HCT116 (cell line): ENCODE results near the gene C16orf78. TPM values are rescaled to one million over a fixed set of nuclear protein-coding genes. Genes with fewer than 3 reads are reported as not detected.
"Not testable (repeated sequence)": the region's sequence is repeated elsewhere in the genome, so short reads cannot be mapped to it uniquely, and the experiment has no call there.

ENCODE experiments used
- ATAC-seq: fragments of 200-7000 bp; cut with Tn5 transposase; 2 replicates; pipeline ENCODE4 v1.9.1; 2020; ENCODE audit warnings: mild to moderate bottlenecking, moderate library complexity
- BruUV-seq: library from RNA; stranded (reverse); fragments of 400-500 nt; replicated peaks from 2 replicates; lab custom pipeline; 2021; lab: Mats Ljungman, UMichigan
- CTCF ChIA-PET: fragments of 300-600 bp; sonication (Branson Sonifier 250); formaldehyde crosslinking; loops from one replicate; lab custom pipeline; 2021; ENCODE audit warnings: antibody characterized with exemption; lab: Charles Lee
- POLR2A ChIA-PET: fragments of 300-600, 350-600 bp; sonication (Branson Sonifier 250); formaldehyde crosslinking; loops from one replicate; lab custom pipeline; 2021; ENCODE audit warnings: antibody characterized with exemption; lab: Charles Lee
- RAD21 ChIA-PET, 2 experiments: fragments of 300-600 bp; sonication (Branson Sonifier 250); formaldehyde crosslinking; loops; one replicate each; lab custom pipeline; 2023; ENCODE audit warnings: low total read pairs in 2 of 2; ENCODE audit not compliant: uncharacterized antibody in 2 of 2, unreplicated experiment in 2 of 2, low non-redundant PET in 1 of 2; lab: Charles Lee
- DNase-seq: peaks from one replicate; pipeline ENCODE4 v3.0.0-alpha.2; 2010; ENCODE audit warnings: low read depth, low spot score
- H2AFZ ChIP-seq: fragments of 200-600 bp; shearing (Covaris generic), sonication (generic); 2 replicates; pipeline ENCODE4 v1.6.1; 2017; ENCODE audit warnings: low read depth, mixed run types, mixed read lengths, antibody characterized with exemption, low read length; ENCODE audit not compliant: poor library complexity, severe bottlenecking
- H3K27ac ChIP-seq: 2 replicates; pipeline ENCODE4 v1.5.1; 2012; ENCODE audit warnings: low read depth, low read length
- H3K27me3 ChIP-seq: fragments of 200-600 bp; sonication (generic); 2 replicates; pipeline ENCODE4 v1.6.1; 2016; ENCODE audit warnings: mixed run types, low read length, mixed read lengths; ENCODE audit not compliant: insufficient read depth
- H3K36me3 ChIP-seq, 2 experiments: fragments of 200-500 bp in 1 of 2; fragments of 200-600 bp in 1 of 2; sonication (Bioruptor generic) in 1 of 2; sonication (generic) in 1 of 2; 2 replicates each; pipeline versions ENCODE4 v1.5.1 to v1.6.1; 2014 to 2016; ENCODE audit warnings: low read length in 2 of 2, inconsistent platforms in 1 of 2, mixed read lengths in 1 of 2, mixed run types in 1 of 2; ENCODE audit not compliant: insufficient read depth in 2 of 2, control insufficient read depth in 1 of 2
- H3K4me1 ChIP-seq, 2 experiments: fragments of 200-600 bp in 1 of 2; sonication (generic) in 1 of 2; 2 replicates each; pipeline versions ENCODE4 v1.5.1 to v1.6.1; 2012 to 2017; ENCODE audit warnings: low read length in 2 of 2, inconsistent platforms in 1 of 2, mild to moderate bottlenecking in 1 of 2, mixed read lengths in 1 of 2, mixed run types in 1 of 2, moderate library complexity in 1 of 2; ENCODE audit not compliant: insufficient read depth in 2 of 2, control insufficient read depth in 1 of 2
- H3K4me2 ChIP-seq: fragments of 200-600 bp; sonication (generic); 2 replicates; pipeline ENCODE4 v1.6.1; 2017; ENCODE audit warnings: mixed run types, low read length, mixed read lengths
- H3K4me3 ChIP-seq, 2 experiments: fragments of 200-600 bp in 1 of 2; sonication (generic) in 1 of 2; replicated peaks in 1 of 2; 2 replicates each; pipeline ENCODE4 v1.5.1; 2011 to 2016; ENCODE audit warnings: low read length in 2 of 2, control low read depth in 1 of 2, low read depth in 1 of 2, mild to moderate bottlenecking in 1 of 2, mixed read lengths in 1 of 2, mixed run types in 1 of 2
- H3K79me2 ChIP-seq: fragments of 200-600 bp; sonication (generic); 2 replicates; pipeline ENCODE4 v1.6.1; 2017; ENCODE audit warnings: mild to moderate bottlenecking, mixed run types, low read length, moderate library complexity, mixed read lengths; ENCODE audit not compliant: insufficient read depth
- H3K9ac ChIP-seq: fragments of 200-600 bp; sonication (generic); 2 replicates; pipeline ENCODE4 v1.6.1; 2016; ENCODE audit warnings: low read length, mixed read lengths
- H3K9me2 ChIP-seq: fragments of 200-600 bp; sonication (generic), shearing (Covaris generic); 2 replicates; pipeline ENCODE4 v1.6.1; 2017; ENCODE audit warnings: mixed run types, mild to moderate bottlenecking, moderate library complexity; ENCODE audit not compliant: insufficient read depth
- H3K9me3 ChIP-seq, 2 experiments: fragments of 200-500 bp in 1 of 2; fragments of 200-600 bp in 1 of 2; sonication (Bioruptor generic) in 1 of 2; sonication (generic) in 1 of 2; 2 replicates each; pipeline ENCODE4 v1.6.1; 2014 to 2017; ENCODE audit warnings: low read length in 2 of 2, mixed read lengths in 2 of 2, inconsistent platforms in 1 of 2, low read depth in 1 of 2, mild to moderate bottlenecking in 1 of 2, mixed run types in 1 of 2, moderate library complexity in 1 of 2; ENCODE audit not compliant: control insufficient read depth in 1 of 2, insufficient read depth in 1 of 2
- H4K20me1 ChIP-seq: fragments of 200-600 bp; sonication (generic), shearing (Covaris generic); 2 replicates; pipeline ENCODE4 v1.6.1; 2017; ENCODE audit warnings: mixed run types, mild to moderate bottlenecking, moderate library complexity; ENCODE audit not compliant: insufficient read depth
- ATF3 ChIP-seq: IDR thresholded peaks from 2 replicates; pipeline ENCODE4 v1.6.1; 2012
- CBX3 ChIP-seq: IDR thresholded peaks from 2 replicates; pipeline ENCODE4 v1.6.1; 2012; ENCODE audit warnings: low read depth
- CTCF ChIP-seq, 3 experiments: fragments of 200-600 bp in 1 of 3; sonication (generic) in 1 of 3; IDR thresholded peaks in 2 of 3; conservative IDR thresholded peaks in 1 of 3; 2 replicates each; pipeline ENCODE4 v1.5.1; 2012 to 2017; ENCODE audit warnings: low read depth in 2 of 3, low read length in 2 of 3, antibody characterized with exemption in 1 of 3, borderline replicate concordance in 1 of 3, control low read depth in 1 of 3, mild to moderate bottlenecking in 1 of 3, mixed read lengths in 1 of 3, mixed run types in 1 of 3, moderate library complexity in 1 of 3; ENCODE audit not compliant: insufficient read depth in 1 of 3
- EGR1 ChIP-seq: IDR thresholded peaks from 2 replicates; pipeline ENCODE4 v1.6.1; 2012; ENCODE audit warnings: low read depth
- ELF1 ChIP-seq: IDR thresholded peaks from 2 replicates; pipeline ENCODE4 v1.6.1; 2012; ENCODE audit warnings: low read depth, borderline replicate concordance
- EZH2 ChIP-seq: fragments of 200-600 bp; sonication (generic); IDR thresholded peaks from 2 replicates; pipeline ENCODE4 v1.6.1; 2017; ENCODE audit warnings: antibody characterized with exemption, mixed run types
- EZH2phosphoT487 ChIP-seq: fragments of 200-600 bp; IDR thresholded peaks from 2 replicates; pipeline ENCODE4 v1.6.1; 2018; ENCODE audit warnings: antibody characterized with exemption, borderline replicate concordance
- FOSL1 ChIP-seq: IDR thresholded peaks from 2 replicates; pipeline ENCODE4 v1.6.1; 2012; ENCODE audit warnings: low read depth
- POLR2A ChIP-seq: IDR thresholded peaks from 2 replicates; pipeline ENCODE4 v1.7.0; 2011; ENCODE audit warnings: borderline replicate concordance; ENCODE audit not compliant: insufficient read depth, insufficient read length; ENCODE audit errors: extremely low read depth
- POLR2AphosphoS5 ChIP-seq: IDR thresholded peaks from 2 replicates; pipeline ENCODE4 v1.6.1; 2011; ENCODE audit warnings: mild to moderate bottlenecking, low read depth, low read length, moderate library complexity
- RAD21 ChIP-seq: IDR thresholded peaks from 2 replicates; pipeline ENCODE4 v1.6.1; 2012; ENCODE audit warnings: low read depth, mild to moderate bottlenecking
- SIN3A ChIP-seq: IDR thresholded peaks from 2 replicates; pipeline ENCODE4 v1.6.1; 2012; ENCODE audit warnings: low read depth
- SP1 ChIP-seq: IDR thresholded peaks from 2 replicates; pipeline ENCODE4 v1.6.1; 2012; ENCODE audit warnings: low read depth
- SRF ChIP-seq: IDR thresholded peaks from 2 replicates; pipeline ENCODE4 v1.6.1; 2012; ENCODE audit warnings: low read depth
- ZBTB33 ChIP-seq: IDR thresholded peaks from 2 replicates; pipeline ENCODE4 v1.6.1; 2011; ENCODE audit warnings: mild to moderate bottlenecking, low read length, moderate library complexity; ENCODE audit not compliant: insufficient replicate concordance; ENCODE audit errors: extremely low read depth
- ZFX ChIP-seq: fragments of 450-650 bp; IDR thresholded peaks from 2 replicates; pipeline ENCODE4 v1.6.1; 2017
- ZNF274 ChIP-seq: fragments of 200-500 bp; sonication (Bioruptor generic); IDR thresholded peaks from 2 replicates; pipeline ENCODE4 v1.6.1; 2014; ENCODE audit warnings: mild to moderate bottlenecking, low read depth, low read length, inconsistent platforms
- intact Hi-C: fragments of 100-400 bp; cut with micrococcal nuclease; formaldehyde crosslinking; loops from 2 replicates; pipeline ENCODE4 v1.10.0; 2022
- total RNA-seq: library from RNA; stranded (reverse); gene quantifications from one replicate; pipeline ENCODE4 v1.2.1, GENCODE V29; 2021; ENCODE audit not compliant: unreplicated experiment

Gene C16orf78
- total RNA-seq, 1 experiment from 2014 or later, result not detected

DNA sequence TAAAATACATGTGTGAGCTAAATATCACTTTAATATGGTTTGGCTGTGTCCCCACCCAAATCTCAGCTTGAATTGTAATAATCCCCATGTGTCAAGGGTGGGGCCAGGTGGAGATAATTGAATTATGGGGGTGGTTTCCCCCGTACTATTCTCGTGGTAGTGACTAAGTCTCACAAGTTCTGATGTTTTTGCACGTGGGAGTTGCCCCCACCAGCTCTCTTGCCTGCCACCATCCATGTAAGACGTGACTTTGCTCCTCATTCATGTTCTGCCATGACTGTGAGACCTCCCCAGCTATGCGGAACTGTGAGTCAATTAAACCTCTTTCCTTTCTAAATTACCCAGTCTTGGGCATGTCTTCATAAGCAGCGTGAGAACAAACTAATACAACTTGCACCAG is 11.9 kb upstream of the C16orf78 start:
- BruUV-seq, DNase-seq, H3K4me2 ChIP-seq, H3K27ac ChIP-seq, H4K20me1 ChIP-seq, CTCF ChIA-PET, H3K79me2 ChIP-seq, RAD21 ChIA-PET, H2AFZ ChIP-seq, H3K36me3 ChIP-seq, H3K4me3 ChIP-seq, intact Hi-C loops, H3K9me3 ChIP-seq, H3K9me2 ChIP-seq, H3K9ac ChIP-seq, POLR2A ChIA-PET, H3K4me1 ChIP-seq, ATAC-seq: not testable (repeated sequence)
- H3K27me3 ChIP-seq, result peaks cover 37% of the 10 kb centered on the region; the same call in 1 of the 2 replicates

DNA sequence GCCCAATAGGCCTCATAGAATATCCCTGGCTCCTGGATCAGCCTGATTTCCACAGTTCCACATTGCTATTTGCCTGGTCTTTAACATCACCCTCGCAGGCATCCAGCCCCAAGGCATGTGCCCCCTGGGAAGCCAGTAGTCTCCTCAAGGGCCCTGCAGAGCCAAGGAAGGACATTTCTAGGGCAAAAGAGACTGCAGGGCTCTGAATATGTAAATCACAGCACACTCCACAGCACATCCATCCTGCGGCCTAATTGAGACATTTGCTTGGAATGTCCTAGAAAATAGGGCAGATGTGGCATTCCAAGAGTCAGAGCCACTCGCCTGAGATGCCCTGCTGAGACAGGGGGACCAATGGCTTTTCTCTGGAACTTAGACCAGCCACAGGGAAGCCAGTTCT is 11.4 kb upstream of the C16orf78 start:
- H3K4me3 ChIP-seq, result no peak overlapping the region
- H3K36me3 ChIP-seq, result no peaks in the 10 kb centered on the region
- no peak for DNase-seq
- no peaks in the 10 kb centered on the region for H3K9me2 ChIP-seq
- H2AFZ ChIP-seq, result no peak overlapping the region
- ChIA-PET RAD21 (no interaction called here), CTCF (no interaction called here), POLR2A (no interaction called here)
- peaks cover 33% of the 10 kb centered on the region; the same call in 1 of the 2 replicates for H3K27me3 ChIP-seq
- no peak for TF ChIP-seq SRF
- TF ChIP-seq POLR2AphosphoS5, result no peak
- no peak for TF ChIP-seq CBX3
- TF ChIP-seq RAD21, result no peak
- TF ChIP-seq ELF1, result no peak
- no peak for TF ChIP-seq ZNF274
- no peak for TF ChIP-seq EGR1
- no peak for TF ChIP-seq ZBTB33
- no peak for TF ChIP-seq CTCF (IDR thresholded peaks at IDR 0.05 in 2 of 3, conservative IDR thresholded peaks at IDR 0.05 in 1 of 3; ENCODE audit: borderline replicate concordance in 1 of 3, insufficient read depth in 1 of 3, low read depth in 2 of 3, low read length in 2 of 3)
- no peak for TF ChIP-seq POLR2A
- no peak for TF ChIP-seq FOSL1
- no peak for TF ChIP-seq ATF3
- no peak for TF ChIP-seq EZH2
- no peak for TF ChIP-seq SIN3A
- no peak for TF ChIP-seq SP1
- TF ChIP-seq EZH2phosphoT487, result no peak
- TF ChIP-seq ZFX, result no peak
- H3K9ac ChIP-seq, result no peak overlapping the region
- intact Hi-C loops, result no loop called here
- H3K9me3 ChIP-seq, result no peaks in the 10 kb centered on the region
- H3K4me1 ChIP-seq, result no peaks in the 10 kb centered on the region
- no peak overlapping the region for H3K27ac ChIP-seq
- no peaks in the 10 kb centered on the region for H3K79me2 ChIP-seq
- BruUV-seq, result no TSS peak
- H4K20me1 ChIP-seq, result no peaks in the 10 kb centered on the region
- ATAC-seq, result no peak
- H3K4me2 ChIP-seq, result no peak overlapping the region
